ENCODE results near the gene TCF3. TPM values are rescaled to one million over a fixed set of nuclear protein-coding genes. Genes with fewer than 3 reads are reported as not detected.

TCF3 gene
- total and polyA plus RNA-seq, 2 experiments from 2014 or later: 76.7 to 125 TPM

- WGBS (ENCODE audit: low lambda C conversion rate, missing lambda C conversion rate): 83% methylated on average over 4 of the region's 4 CpGs
- no peak for DNase-seq (ENCODE audit: low spot score)
- H2AFZ ChIP-seq: no peak overlapping the region
- no peaks in the 10 kb centered on the region for H3K9me3 ChIP-seq (ENCODE audit: low read depth)
- no peaks in the 10 kb centered on the region for H3K9me2 ChIP-seq (replicated peaks; ENCODE audit: insufficient read depth)
- no peak overlapping the region for H3K4me2 ChIP-seq
- H3K36me3 ChIP-seq (replicated peaks; ENCODE audit: insufficient read depth, low read depth): no peaks in the 10 kb centered on the region
- no peaks in the 10 kb centered on the region for H3K79me2 ChIP-seq
- no peaks in the 10 kb centered on the region for H3K4me1 ChIP-seq (ENCODE audit: insufficient read depth)
- H4K20me1 ChIP-seq (ENCODE audit: insufficient read depth, poor library complexity, severe bottlenecking): no peaks in the 10 kb centered on the region
- H3K4me3 ChIP-seq: no peak overlapping the region
- no peak for TF ChIP-seq EZH2phosphoT487 (IDR thresholded peaks at IDR 0.05; ENCODE audit: low read depth, severe bottlenecking, unreplicated experiment)
- no peak for TF ChIP-seq EZH2 (IDR thresholded peaks at IDR 0.05; ENCODE audit: borderline replicate concordance)
- TF ChIP-seq CTCF (IDR thresholded peaks at IDR 0.05; ENCODE audit: poor library complexity): no peak
- H3K27ac ChIP-seq: no peak overlapping the region
- H3K27me3 ChIP-seq: no peaks in the 10 kb centered on the region
Measured at GRCh38 chr19:1659084-1659427, 6.6 kb upstream of the TCF3 start.

- Histone ChIP-seq H3K27ac (no peak overlapping the region), H3K79me2 (no peaks in the 10 kb centered on the region)
- 83% methylated on average over 19 of the region's 33 CpGs for WGBS (ENCODE audit: low lambda C conversion rate, missing lambda C conversion rate)
Measured at GRCh38 chr19:1658150-1659083, 6.0 kb upstream of the TCF3 start.

GRCh38 chr19:1657746-1658145 is 5.3 kb upstream of the TCF3 start:
- Histone ChIP-seq H3K4me2 (no peak overlapping the region), H3K9me2 (replicated peaks; ENCODE audit: insufficient read depth) (no peaks in the 10 kb centered on the region), H3K4me3 (no peak overlapping the region), H3K9me3 (ENCODE audit: low read depth) (no peaks in the 10 kb centered on the region), H3K4me1 (ENCODE audit: insufficient read depth) (peaks cover 6% of the 10 kb centered on the region), H3K27me3 (no peaks in the 10 kb centered on the region), H4K20me1 (ENCODE audit: insufficient read depth, poor library complexity, severe bottlenecking) (no peaks in the 10 kb centered on the region), H3K36me3 (replicated peaks; ENCODE audit: insufficient read depth, low read depth) (no peaks in the 10 kb centered on the region), H3K79me2 (no peaks in the 10 kb centered on the region), H3K27ac (no peak overlapping the region), H2AFZ (no peak overlapping the region)
- WGBS (ENCODE audit: low lambda C conversion rate, missing lambda C conversion rate): 79% methylated on average over 10 of the region's 17 CpGs
- DNase-seq (ENCODE audit: low spot score): no peak
- TF ChIP-seq CTCF (IDR thresholded peaks at IDR 0.05; ENCODE audit: poor library complexity): no peak
- TF ChIP-seq EZH2phosphoT487 (IDR thresholded peaks at IDR 0.05; ENCODE audit: low read depth, severe bottlenecking, unreplicated experiment): no peak
- no peak for TF ChIP-seq EZH2 (IDR thresholded peaks at IDR 0.05; ENCODE audit: borderline replicate concordance)

More at GRCh38 chr19:1658150-1659083, 6.0 kb upstream of the TCF3 start:
- no peak for TF ChIP-seq CTCF (IDR thresholded peaks at IDR 0.05; ENCODE audit: poor library complexity)
- TF ChIP-seq EZH2phosphoT487 (IDR thresholded peaks at IDR 0.05; ENCODE audit: low read depth, severe bottlenecking, unreplicated experiment): no peak
- TF ChIP-seq EZH2 (IDR thresholded peaks at IDR 0.05; ENCODE audit: borderline replicate concordance): no peak
- Histone ChIP-seq H3K9me2 (replicated peaks; ENCODE audit: insufficient read depth) (no peaks in the 10 kb centered on the region), H3K36me3 (replicated peaks; ENCODE audit: insufficient read depth, low read depth) (no peaks in the 10 kb centered on the region), H3K27me3 (no peaks in the 10 kb centered on the region), H3K4me2 (no peak overlapping the region), H3K9me3 (ENCODE audit: low read depth) (no peaks in the 10 kb centered on the region), H2AFZ (no peak overlapping the region), H3K4me3 (no peak overlapping the region), H4K20me1 (ENCODE audit: insufficient read depth, poor library complexity, severe bottlenecking) (no peaks in the 10 kb centered on the region), H3K4me1 (ENCODE audit: insufficient read depth) (peaks cover 4% of the 10 kb centered on the region)
- DNase-seq (ENCODE audit: low spot score): no peak

Data from hepatocyte (in vitro differentiated cells).